ENCODE data around the gene NMT1.

- no peak for TF ChIP-seq CTCF (IDR thresholded peaks at IDR 0.05)
- TF ChIP-seq EZH2 (IDR thresholded peaks at IDR 0.05), result no peak
Measured at GRCh38 chr17:45136846-45137560, 75.9 kb downstream of the NMT1 start.

Data from neural progenitor cell (in vitro differentiated cells).